Naive thymus-derived CD4-positive, alpha-beta T cell (primary cell): ENCODE data around the gene ZNF726. TPM values are rescaled to one million over a fixed set of nuclear protein-coding genes. Genes with fewer than 3 reads are reported as not detected.
"Not testable (repeated sequence)": the region's sequence is repeated elsewhere in the genome, so short reads cannot be mapped to it uniquely, and the experiment has no call there.

Source experiments
- ATAC-seq: fragments of 150-1000 bp; cut with Tn5 transposase; 2 replicates; pipeline ENCODE4 v1.10.0; 2021; ENCODE audit warnings: mild to moderate bottlenecking, moderate library complexity
- CTCF ChIA-PET: fragments of 350-600 bp; sonication (Branson Sonifier 250); formaldehyde crosslinking; loops from one replicate; lab custom pipeline; 2021; ENCODE audit warnings: antibody characterized with exemption; lab: Charles Lee
- POLR2A ChIA-PET: fragments of 350-600 bp; sonication (Branson Sonifier 250); formaldehyde crosslinking; loops from one replicate; lab custom pipeline; 2021; ENCODE audit warnings: antibody characterized with exemption, inconsistent platforms; lab: Charles Lee
- DNase-seq, 9 donors: peaks; one replicate each; pipeline versions ENCODE4 v3.0.0 to v3.0.0-alpha.2; 2020 to 2022; ENCODE audit warnings: mixed read lengths in 1 of 9
- H3K27ac ChIP-seq: one replicate; pipeline ENCODE4 v1.7.0; 2013; ENCODE audit warnings: mild to moderate bottlenecking, low read depth, low read length, moderate library complexity
- H3K27me3 ChIP-seq, 2 donors: one replicate each; pipeline ENCODE4 v1.7.0; 2013; ENCODE audit warnings: low read length in 2 of 2, mild to moderate bottlenecking in 2 of 2, moderate library complexity in 2 of 2; ENCODE audit not compliant: control insufficient read depth in 2 of 2, insufficient read depth in 2 of 2
- H3K36me3 ChIP-seq, 3 experiments: 1 replicate in 2 of 3; 2 replicates in 1 of 3; pipeline ENCODE4 v1.7.0; 2013; ENCODE audit warnings: low read length in 3 of 3, mild to moderate bottlenecking in 3 of 3, moderate library complexity in 1 of 3; ENCODE audit not compliant: insufficient read depth in 3 of 3, control insufficient read depth in 2 of 3
- H3K4me1 ChIP-seq, 2 donors: one replicate each; pipeline ENCODE4 v1.7.0; 2013; ENCODE audit warnings: low read length in 2 of 2, mild to moderate bottlenecking in 2 of 2, moderate library complexity in 1 of 2; ENCODE audit not compliant: control insufficient read depth in 2 of 2, insufficient read depth in 2 of 2
- H3K4me3 ChIP-seq: 2 replicates; pipeline ENCODE4 v1.7.0; 2013; ENCODE audit warnings: mild to moderate bottlenecking, low read length
- H3K9me3 ChIP-seq, 3 experiments: 1 replicate in 2 of 3; 2 replicates in 1 of 3; pipeline ENCODE4 v1.7.0; 2013; ENCODE audit warnings: low read length in 3 of 3; ENCODE audit not compliant: control insufficient read depth in 2 of 3
- H3K27ac Mint-ChIP-seq, 9 donors: one replicate each; pipeline ENCODE4 v1.8.0; 2020 to 2022; ENCODE audit warnings: mixed read lengths in 9 of 9, mild to moderate bottlenecking in 8 of 9, moderate library complexity in 5 of 9, inconsistent platforms in 2 of 9
- H3K27me3 Mint-ChIP-seq, 5 donors: one replicate each; pipeline ENCODE4 v1.8.0; 2021 to 2022; ENCODE audit warnings: mixed read lengths in 5 of 5, mild to moderate bottlenecking in 1 of 5
- H3K36me3 Mint-ChIP-seq, 5 donors: one replicate each; pipeline ENCODE4 v1.8.0; 2020 to 2022; ENCODE audit warnings: mixed read lengths in 5 of 5, mild to moderate bottlenecking in 3 of 5, inconsistent platforms in 1 of 5
- H3K4me1 Mint-ChIP-seq, 7 donors: one replicate each; pipeline ENCODE4 v1.8.0; 2020 to 2022; ENCODE audit warnings: mixed read lengths in 7 of 7, mild to moderate bottlenecking in 3 of 7, inconsistent platforms in 1 of 7
- H3K4me3 Mint-ChIP-seq, 10 donors: one replicate each; pipeline ENCODE4 v1.8.0; 2020 to 2022; ENCODE audit warnings: mild to moderate bottlenecking in 10 of 10, mixed read lengths in 10 of 10, moderate library complexity in 6 of 10, inconsistent platforms in 2 of 10
- H3K9me3 Mint-ChIP-seq, 11 donors: one replicate each; pipeline ENCODE4 v1.8.0; 2020 to 2022; ENCODE audit warnings: mixed read lengths in 11 of 11, mild to moderate bottlenecking in 4 of 11, inconsistent platforms in 1 of 11, moderate library complexity in 1 of 11
- intact Hi-C, 2 donors: fragments of 100-400 bp; cut with micrococcal nuclease; formaldehyde crosslinking; loops; one replicate each; pipeline ENCODE4 v1.15.1; 2023
- polyA plus RNA-seq, 2 donors: library from polyadenylated mRNA; unstranded; fragments of 300-500 nt; fragmentation: Illumina TruSeq; gene quantifications; one replicate each; pipeline ENCODE4 v1.2.3, GENCODE V29; 2021
- total RNA-seq, 6 experiments: library from RNA in 5 of 6; stranded (reverse) in 5 of 6; gene quantifications; 1 replicate in 5 of 6; 2 replicates in 1 of 6; pipeline ENCODE4 v1.2.3 and lab custom pipeline; 2021 to 2026

Gene ZNF726
- total and polyA plus RNA-seq, 7 experiments from 2014 or later: 2.1 to 6.8 (median 3.3) TPM

- ATAC-seq: no peak
- Mint-ChIP-seq H3K4me3 (no peak overlapping the region), H3K27me3 (peaks cover 0 to 41% (median 23%) of the 10 kb centered on the region in 5 donors), H3K9me3 (peaks cover 11 to 70% (median 28%) of the 10 kb centered on the region in 11 donors), H3K27ac (no peak overlapping the region), H3K36me3 (peaks cover 0 to 14% (median 11%) of the 10 kb centered on the region in 5 donors), H3K4me1 (no peaks in the 10 kb centered on the region)
- peaks cover 0 to 7% (median 0%) of the 10 kb centered on the region in 3 experiments for H3K9me3 ChIP-seq
- CTCF ChIA-PET: no interaction called here
- POLR2A ChIA-PET: no interaction called here
- peak in 1 of 9 donors; percentile 2 for DNase-seq
- no peaks in the 10 kb centered on the region for H3K4me1 ChIP-seq
- no peaks in the 10 kb centered on the region for H3K36me3 ChIP-seq
- intact Hi-C loops: no loop called here
- no peaks in the 10 kb centered on the region for H3K27me3 ChIP-seq
- H3K27ac ChIP-seq: no peak overlapping the region
- H3K4me3 ChIP-seq: no peak overlapping the region
Measured at GRCh38 chr19:23882493-23882892, 32.2 kb upstream of the ZNF726 start.

DNA sequence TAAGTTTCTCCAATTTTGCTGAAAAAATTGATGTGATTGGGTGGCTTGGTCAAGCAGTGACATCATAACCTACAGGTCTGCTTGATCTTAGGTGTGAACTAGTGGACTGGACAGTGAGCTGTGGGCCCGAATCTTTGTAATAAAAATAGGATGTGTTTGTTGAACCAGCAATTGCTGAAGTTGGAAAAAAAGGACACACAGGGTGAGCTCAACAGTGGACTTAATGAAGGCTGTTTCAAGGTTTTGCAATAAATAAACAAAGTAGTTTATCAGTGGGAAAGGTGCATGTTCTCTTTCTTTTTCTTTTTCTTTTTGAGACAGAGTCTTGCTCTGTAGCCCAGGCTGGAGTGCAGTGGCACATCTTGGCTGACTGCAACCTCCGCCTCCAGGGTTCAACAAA lies 30.3 kb upstream of the ZNF726 start:
- no peak overlapping the region for H3K4me3 Mint-ChIP-seq
- H3K27me3 ChIP-seq: no peaks in the 10 kb centered on the region
- H3K27ac Mint-ChIP-seq: no peak overlapping the region
- ATAC-seq (no peak), DNase-seq (no peak)
- peaks cover 0 to 8% (median 4%) of the 10 kb centered on the region in 5 donors for H3K36me3 Mint-ChIP-seq
- CTCF ChIA-PET: no interaction called here
- intact Hi-C loops: no loop called here
- H3K27me3 Mint-ChIP-seq: peaks cover 0 to 22% (median 8%) of the 10 kb centered on the region in 5 donors
- peaks cover 0 to 15% (median 0%) of the 10 kb centered on the region in 3 experiments for H3K9me3 ChIP-seq
- peaks cover 10 to 68% (median 24%) of the 10 kb centered on the region in 11 donors for H3K9me3 Mint-ChIP-seq
- H3K4me1 ChIP-seq: no peaks in the 10 kb centered on the region
- no peaks in the 10 kb centered on the region for H3K36me3 ChIP-seq
- no peaks in the 10 kb centered on the region for H3K4me1 Mint-ChIP-seq
- H3K4me3 ChIP-seq: no peak overlapping the region
- POLR2A ChIA-PET: interaction anchor here (0.6 kb wide), 1 partner anchor 243 kb away, joined by 5 read pairs; no protein-coding TSS in a partner anchor
- no peak overlapping the region for H3K27ac ChIP-seq

GRCh38 chr19:23887642-23888041 lies 27.0 kb upstream of the ZNF726 start:
- no peaks in the 10 kb centered on the region for H3K4me1 Mint-ChIP-seq
- Histone ChIP-seq H3K27ac (no peak overlapping the region), H3K4me3 (no peak overlapping the region), H3K36me3 (no peaks in the 10 kb centered on the region), H3K9me3 (peaks cover 0 to 10% (median 0%) of the 10 kb centered on the region in 3 experiments), H3K4me1 (no peaks in the 10 kb centered on the region), H3K27me3 (no peaks in the 10 kb centered on the region)
- peaks cover 0 to 61% (median 19%) of the 10 kb centered on the region in 11 donors for H3K9me3 Mint-ChIP-seq
- H3K27me3 Mint-ChIP-seq: no peaks in the 10 kb centered on the region
- no peak for DNase-seq
- POLR2A ChIA-PET: no interaction called here
- CTCF ChIA-PET: no interaction called here
- no peak overlapping the region for H3K4me3 Mint-ChIP-seq
- intact Hi-C loops: no loop called here
- ATAC-seq: no peak
- peaks cover 0 to 5% (median 3%) of the 10 kb centered on the region in 5 donors for H3K36me3 Mint-ChIP-seq
- no peak overlapping the region for H3K27ac Mint-ChIP-seq

DNA sequence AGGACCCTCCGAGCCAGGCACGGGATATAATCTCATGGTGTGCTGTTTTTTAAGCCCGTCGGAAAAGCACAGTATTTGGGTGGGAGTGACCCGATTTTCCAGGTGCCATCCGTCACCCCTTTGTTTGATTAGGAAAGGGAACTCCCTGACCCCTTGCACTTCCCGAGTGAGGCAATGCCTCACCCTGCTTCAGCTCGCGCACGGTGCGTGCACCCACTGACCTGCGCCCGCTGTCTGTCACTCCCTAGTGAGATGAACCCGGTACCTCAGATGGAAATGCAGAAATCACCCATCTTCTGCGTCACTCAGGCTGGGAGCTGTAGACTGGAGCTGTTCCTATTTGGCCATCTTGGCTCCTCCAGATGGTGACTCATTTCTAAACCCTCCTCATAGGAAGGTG lies 18.6 kb upstream of the ZNF726 start:
- H3K27ac Mint-ChIP-seq, intact Hi-C loops, H3K4me1 ChIP-seq, H3K36me3 Mint-ChIP-seq, CTCF ChIA-PET, H3K27ac ChIP-seq, POLR2A ChIA-PET, H3K27me3 ChIP-seq, H3K4me1 Mint-ChIP-seq, DNase-seq, ATAC-seq, H3K4me3 ChIP-seq, H3K4me3 Mint-ChIP-seq, H3K36me3 ChIP-seq, H3K9me3 ChIP-seq: not testable (repeated sequence)
- H3K9me3 Mint-ChIP-seq: peaks cover 5 to 36% (median 10%) of the 10 kb centered on the region in 11 donors
- peaks cover 0 to 17% (median 0%) of the 10 kb centered on the region in 5 donors for H3K27me3 Mint-ChIP-seq

DNA sequence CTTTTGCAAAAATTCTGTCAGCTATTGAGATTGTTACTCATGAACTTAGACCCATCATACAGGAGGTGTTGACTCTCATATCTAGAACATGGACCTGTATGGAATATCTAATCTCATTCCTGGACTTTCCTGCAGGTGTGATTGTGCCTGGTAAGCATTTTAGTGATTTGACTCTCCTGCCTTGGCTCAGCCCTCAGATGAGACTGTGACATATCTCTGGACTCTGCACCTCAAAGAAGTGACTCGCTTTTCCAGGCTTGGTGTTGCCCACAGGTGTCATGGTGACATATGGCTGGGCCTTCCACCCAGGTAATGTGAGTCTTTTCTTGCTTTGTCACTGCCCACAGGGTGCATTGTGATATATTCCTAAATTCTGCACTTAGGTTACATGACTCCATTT lies 17.8 kb upstream of the ZNF726 start:
- Mint-ChIP-seq H3K27ac (no peak overlapping the region), H3K4me3 (no peak overlapping the region), H3K36me3 (peaks cover 0 to 10% (median 0%) of the 10 kb centered on the region in 5 donors), H3K9me3 (peaks cover 5 to 38% (median 14%) of the 10 kb centered on the region in 11 donors), H3K27me3 (peaks cover 0 to 17% (median 0%) of the 10 kb centered on the region in 5 donors), H3K4me1 (no peaks in the 10 kb centered on the region)
- H3K27ac ChIP-seq: no peak overlapping the region
- no peaks in the 10 kb centered on the region for H3K9me3 ChIP-seq
- H3K4me1 ChIP-seq: no peaks in the 10 kb centered on the region
- H3K4me3 ChIP-seq: no peak overlapping the region
- no peaks in the 10 kb centered on the region for H3K27me3 ChIP-seq
- intact Hi-C loops: no loop called here
- no peaks in the 10 kb centered on the region for H3K36me3 ChIP-seq
- DNase-seq (no peak), ATAC-seq (no peak)
- ChIA-PET POLR2A (interaction anchor here (0.6 to 0.7 kb wide), 2 partner anchors 15 to 20 kb away, joined by 3 to 6 read pairs; no protein-coding TSS in a partner anchor), CTCF (no interaction called here)

GRCh38 chr19:23901360-23901759 lies 13.3 kb upstream of the ZNF726 start:
- peaks cover 15 to 58% (median 33%) of the 10 kb centered on the region in 11 donors for H3K9me3 Mint-ChIP-seq
- ChIA-PET POLR2A (no interaction called here), CTCF (no interaction called here)
- no peaks in the 10 kb centered on the region for H3K4me1 ChIP-seq
- ATAC-seq (no peak), DNase-seq (no peak)
- H3K27ac ChIP-seq: no peak overlapping the region
- H3K36me3 Mint-ChIP-seq: peaks cover 0 to 18% (median 3%) of the 10 kb centered on the region in 5 donors
- H3K27me3 Mint-ChIP-seq: peaks cover 0 to 18% (median 2%) of the 10 kb centered on the region in 5 donors
- H3K36me3 ChIP-seq: no peaks in the 10 kb centered on the region
- peaks cover 0 to 20% (median 0%) of the 10 kb centered on the region in 3 experiments for H3K9me3 ChIP-seq
- intact Hi-C loops: no loop called here
- no peak overlapping the region for H3K27ac Mint-ChIP-seq
- H3K4me1 Mint-ChIP-seq: no peaks in the 10 kb centered on the region
- no peak overlapping the region for H3K4me3 Mint-ChIP-seq
- no peaks in the 10 kb centered on the region for H3K27me3 ChIP-seq
- H3K4me3 ChIP-seq: no peak overlapping the region

GRCh38 chr19:23904406-23904805 lies 10.3 kb upstream of the ZNF726 start:
- Mint-ChIP-seq H3K36me3 (peaks cover 0 to 13% (median 3%) of the 10 kb centered on the region in 5 donors), H3K4me3 (no peak overlapping the region), H3K4me1 (no peaks in the 10 kb centered on the region), H3K27me3 (peaks cover 0 to 8% (median 2%) of the 10 kb centered on the region in 5 donors), H3K27ac (no peak overlapping the region), H3K9me3 (peaks cover 9 to 65% (median 38%) of the 10 kb centered on the region in 11 donors)
- Histone ChIP-seq H3K4me3 (no peak overlapping the region), H3K9me3 (peaks cover 0 to 20% (median 0%) of the 10 kb centered on the region in 3 experiments), H3K4me1 (no peaks in the 10 kb centered on the region), H3K36me3 (no peaks in the 10 kb centered on the region), H3K27ac (no peak overlapping the region), H3K27me3 (no peaks in the 10 kb centered on the region)
- CTCF ChIA-PET: no interaction called here
- POLR2A ChIA-PET: no interaction called here
- ATAC-seq (no peak), DNase-seq (no peak)
- intact Hi-C loops: no loop called here
